Measurements from ENCODE around the gene INPP5A. TPM values are rescaled to one million over a fixed set of nuclear protein-coding genes. Genes with fewer than 3 reads are reported as not detected.

The INPP5A gene
- total RNA-seq, 1 experiment from 2014 or later, result 14.7 TPM

- Mint-ChIP-seq H3K27me3 (ENCODE audit: insufficient read depth, unreplicated experiment) (peaks cover 13% of the 10 kb centered on the region), H3K36me3 (ENCODE audit: insufficient read depth, unreplicated experiment) (no peaks in the 10 kb centered on the region), H3K9me3 (ENCODE audit: unreplicated experiment) (no peaks in the 10 kb centered on the region), H3K27ac (ENCODE audit: low read depth, unreplicated experiment) (no peak overlapping the region), H3K4me1 (ENCODE audit: insufficient read depth, unreplicated experiment) (peaks cover 24% of the 10 kb centered on the region), H3K4me3 (ENCODE audit: unreplicated experiment) (no peak overlapping the region)
- TF ChIP-seq CTCF (IDR thresholded peaks at IDR 0.05; ENCODE audit: unreplicated experiment), result no peak
- intact Hi-C loops (cut with micrococcal nuclease), result no loop called here
- ChIA-PET CTCF (interaction anchor here (1.3 kb wide), 1 partner anchor 40 kb away, joined by 5 read pairs; no protein-coding TSS in a partner anchor), POLR2A (interaction anchor here (1.0 kb wide), 1 partner anchor 13 kb away, joined by 3 read pairs; no protein-coding TSS in a partner anchor)
- no peak for DNase-seq (ENCODE audit: unreplicated experiment)
- no TSS peak for BruUV-seq (replicated peaks)
Measured at GRCh38 chr10:132498562-132499366, 38.8 kb upstream of the INPP5A start.

- intact Hi-C loops (cut with micrococcal nuclease), result no loop called here
- no peak overlapping the region for H3K27ac Mint-ChIP-seq (ENCODE audit: low read depth, unreplicated experiment)
- H3K36me3 Mint-ChIP-seq (ENCODE audit: insufficient read depth, unreplicated experiment), result no peaks in the 10 kb centered on the region
- no peak for DNase-seq (ENCODE audit: unreplicated experiment)
- POLR2A ChIA-PET, result interaction anchor here (1.0 kb wide), 1 partner anchor 13 kb away, joined by 3 read pairs; no protein-coding TSS in a partner anchor
- CTCF ChIA-PET, result no interaction called here
- H3K27me3 Mint-ChIP-seq (ENCODE audit: insufficient read depth, unreplicated experiment), result peaks cover 13% of the 10 kb centered on the region
- no peaks in the 10 kb centered on the region for H3K9me3 Mint-ChIP-seq (ENCODE audit: unreplicated experiment)
- peaks cover 19% of the 10 kb centered on the region for H3K4me1 Mint-ChIP-seq (ENCODE audit: insufficient read depth, unreplicated experiment)
- H3K4me3 Mint-ChIP-seq (ENCODE audit: unreplicated experiment), result no peak overlapping the region
- BruUV-seq (replicated peaks), result no TSS peak
- no peak for TF ChIP-seq CTCF (IDR thresholded peaks at IDR 0.05; ENCODE audit: unreplicated experiment)
Measured at GRCh38 chr10:132499367-132499685, 38.3 kb upstream of the INPP5A start.

GRCh38 chr10:132500781-132501415, 36.7 kb upstream of the INPP5A start:
- POLR2A ChIA-PET, result interaction anchor here (0.6 kb wide), 1 partner anchor 171 kb away, joined by 3 read pairs; no protein-coding TSS in a partner anchor
- TF ChIP-seq CTCF (IDR thresholded peaks at IDR 0.05; ENCODE audit: unreplicated experiment), result no peak

GRCh38 chr10:132502544-132503300, 34.9 kb upstream of the INPP5A start:
- intact Hi-C loops (cut with micrococcal nuclease), result no loop called here
- BruUV-seq (replicated peaks), result no TSS peak

More at GRCh38 chr10:132500781-132501415, 36.7 kb upstream of the INPP5A start:
- no peaks in the 10 kb centered on the region for H3K36me3 Mint-ChIP-seq (ENCODE audit: insufficient read depth, unreplicated experiment)
- H3K27me3 Mint-ChIP-seq (ENCODE audit: insufficient read depth, unreplicated experiment), result peaks cover 13% of the 10 kb centered on the region
- DNase-seq (ENCODE audit: unreplicated experiment), result no peak
- BruUV-seq (replicated peaks), result no TSS peak
- H3K4me1 Mint-ChIP-seq (ENCODE audit: insufficient read depth, unreplicated experiment), result peaks cover 6% of the 10 kb centered on the region
- no peak overlapping the region for H3K4me3 Mint-ChIP-seq (ENCODE audit: unreplicated experiment)
- no peak overlapping the region for H3K27ac Mint-ChIP-seq (ENCODE audit: low read depth, unreplicated experiment)
- H3K9me3 Mint-ChIP-seq (ENCODE audit: unreplicated experiment), result no peaks in the 10 kb centered on the region
- CTCF ChIA-PET, result interaction anchor here (1.1 kb wide), 1 partner anchor 757 kb away, joined by 3 read pairs; no protein-coding TSS in a partner anchor
- intact Hi-C loops (cut with micrococcal nuclease), result no loop called here

More at GRCh38 chr10:132502544-132503300, 34.9 kb upstream of the INPP5A start:
- TF ChIP-seq CTCF (IDR thresholded peaks at IDR 0.05; ENCODE audit: unreplicated experiment), result no peak
- ChIA-PET POLR2A (interaction anchor here (0.7 kb wide), 1 partner anchor 37 kb away, joined by 3 read pairs; no protein-coding TSS in a partner anchor), CTCF (interaction anchor here (0.9 kb wide), 1 partner anchor 16 kb away, joined by 3 read pairs; no protein-coding TSS in a partner anchor)
- Mint-ChIP-seq H3K27me3 (ENCODE audit: insufficient read depth, unreplicated experiment) (peaks cover 13% of the 10 kb centered on the region), H3K27ac (ENCODE audit: low read depth, unreplicated experiment) (no peak overlapping the region), H3K36me3 (ENCODE audit: insufficient read depth, unreplicated experiment) (no peaks in the 10 kb centered on the region), H3K4me1 (ENCODE audit: insufficient read depth, unreplicated experiment) (no peaks in the 10 kb centered on the region), H3K4me3 (ENCODE audit: unreplicated experiment) (no peak overlapping the region), H3K9me3 (ENCODE audit: unreplicated experiment) (no peaks in the 10 kb centered on the region)
- DNase-seq (ENCODE audit: unreplicated experiment), result no peak
